Globus pallidus (tissue), 1 donor: ENCODE measurements around the gene TEX11.
"Not testable (repeated sequence)": the region's sequence is repeated elsewhere in the genome, so short reads cannot be mapped to it uniquely, and the experiment has no call there.

Experiments used
- DNase-seq: peaks from one replicate; pipeline ENCODE4 v3.0.0-alpha.2; 2015; ENCODE audit warnings: low spot score

The TEX11 gene

GRCh38 chrX:70908541-70908940 lies at the start of gene TEX11:
Gene TEX11 (minus strand): TSS chrX:70908711. CDS start chrX:70907789, 922 bp downstream.
- DNase-seq: no peak

GRCh38 chrX:70954871-70955270 lies 46.4 kb upstream of the TEX11 start:
- DNase-seq: no peak

DNA sequence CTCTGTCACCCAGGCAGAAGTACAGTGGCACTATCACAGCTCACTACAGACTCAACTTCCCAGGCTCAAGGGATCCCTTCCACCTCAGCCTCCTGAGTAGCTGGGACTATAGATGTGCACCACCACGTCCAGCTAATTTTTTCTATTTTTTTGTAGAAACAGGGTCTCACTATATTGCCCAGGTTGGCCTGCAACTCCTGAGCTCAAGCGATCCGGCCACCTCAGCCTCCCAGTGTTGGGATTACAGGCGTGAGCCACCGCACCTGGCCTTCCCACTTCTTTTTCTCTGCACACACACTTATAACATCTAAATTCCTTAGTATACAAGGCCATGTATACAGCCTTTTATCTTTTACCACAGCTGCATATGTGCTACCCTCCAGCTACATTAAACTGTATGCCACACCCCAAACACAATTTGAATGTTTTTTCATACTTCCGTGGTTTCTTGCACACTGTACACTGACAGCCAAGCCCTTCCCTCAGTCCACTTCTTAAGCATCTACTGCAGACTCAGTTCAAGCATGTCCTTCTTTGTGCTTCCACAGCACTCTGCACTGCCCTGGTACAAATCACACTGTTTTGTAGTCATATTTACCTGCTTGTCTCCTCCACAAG lies 15.9 kb upstream of the TEX11 start:
- DNase-seq: no peak

DNA sequence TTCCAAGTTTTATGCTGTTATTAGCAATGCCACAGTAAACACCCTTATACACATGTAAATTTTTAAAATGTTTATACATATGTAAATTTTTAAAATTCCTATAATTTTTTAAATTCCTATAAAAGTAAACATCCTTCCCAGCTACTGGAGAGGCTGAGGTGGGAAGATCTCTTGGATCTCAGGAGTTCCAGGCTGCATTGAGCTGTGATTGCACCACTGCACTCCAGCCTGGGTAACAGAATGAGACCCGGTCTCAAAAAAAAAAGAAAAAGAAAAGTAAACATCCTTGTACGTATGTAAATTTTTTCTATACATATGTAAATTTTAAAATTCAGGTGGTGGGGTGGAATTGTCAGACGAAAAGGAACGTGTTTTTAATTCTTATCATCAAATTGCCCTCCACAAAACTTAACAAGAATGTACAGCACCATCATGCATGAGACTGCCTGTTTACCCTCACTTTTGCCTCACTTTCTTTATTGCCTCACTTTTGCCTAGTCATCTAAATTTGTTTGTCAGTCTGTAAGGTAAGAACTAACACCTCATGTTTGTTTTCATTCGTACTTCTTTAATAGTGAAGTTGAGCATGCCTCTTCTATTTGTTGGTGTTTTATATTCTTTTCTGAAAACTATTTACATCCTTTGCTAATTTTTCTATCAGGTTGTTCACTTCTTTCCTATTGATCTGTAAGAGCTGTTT lies 14.4 kb upstream of the TEX11 start:
- no peak for DNase-seq

GRCh38 chrX:70921709-70922352 lies 13.3 kb upstream of the TEX11 start:
- DNase-seq: no peak

DNA sequence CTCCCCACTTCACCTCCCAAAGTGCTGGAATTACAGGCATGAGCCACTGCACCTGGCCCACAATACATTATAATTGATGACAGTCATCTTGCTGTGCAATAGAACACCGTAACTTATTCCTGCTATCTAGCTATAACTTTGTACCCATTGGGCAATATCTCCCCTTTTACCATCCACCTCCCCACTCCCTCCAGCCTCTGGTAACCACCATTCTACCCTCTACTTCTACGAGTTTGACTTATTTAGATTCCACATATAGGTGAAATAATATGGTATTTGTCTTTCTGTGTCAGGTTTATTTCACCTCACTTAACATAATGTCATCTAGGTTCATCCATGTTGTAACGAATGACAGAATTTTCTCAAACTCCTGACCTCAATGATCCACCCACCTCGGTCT lies 8.2 kb upstream of the TEX11 start:
- no peak for DNase-seq

DNA sequence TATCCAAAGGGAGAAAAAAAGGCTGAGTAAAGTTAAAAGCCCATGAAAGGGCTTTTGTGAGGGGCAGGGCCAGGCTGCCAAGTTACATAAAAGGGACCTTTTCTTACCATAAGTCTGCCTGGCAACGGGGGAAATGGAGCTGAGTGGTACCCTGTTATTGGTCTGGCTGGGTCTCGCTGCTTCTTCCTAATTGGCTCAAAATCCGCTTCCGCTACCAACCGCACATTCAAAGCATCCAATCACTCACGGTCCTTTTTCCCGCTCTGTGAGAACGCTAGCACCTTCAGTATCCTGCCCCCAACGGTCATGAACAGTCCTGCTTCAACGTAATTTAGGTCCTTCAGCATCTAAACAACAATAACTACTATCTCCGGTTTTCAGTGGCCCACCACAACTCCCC lies 611 bp downstream of the TEX11 start:
- DNase-seq: peak; percentile 18

GRCh38 chrX:70901465-70901864 lies 7.0 kb downstream of the TEX11 start:
- DNase-seq: no peak

DNA sequence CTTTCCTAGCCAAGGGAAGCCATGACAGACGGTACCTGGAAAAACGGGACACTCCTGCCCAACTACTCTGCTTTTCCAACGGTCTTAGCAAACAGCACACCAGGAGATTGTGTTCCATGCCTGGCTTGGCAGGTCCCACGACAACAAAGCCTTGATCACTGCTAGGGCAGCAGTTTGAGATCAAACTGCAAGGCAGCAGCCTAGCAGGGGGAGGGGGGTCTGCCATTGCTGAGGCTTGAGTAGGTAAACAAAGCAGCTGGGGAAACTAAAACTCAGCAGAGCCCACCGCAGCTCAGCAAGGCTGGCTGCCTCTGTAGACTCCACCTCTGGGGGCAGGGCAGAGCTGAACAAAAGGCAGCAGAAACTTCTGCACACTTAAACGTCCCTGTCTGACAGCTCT lies 18.1 kb downstream of the TEX11 start:
- DNase-seq: not testable (repeated sequence)

GRCh38 chrX:70878902-70879301 lies 29.6 kb downstream of the TEX11 start:
- no peak for DNase-seq

DNA sequence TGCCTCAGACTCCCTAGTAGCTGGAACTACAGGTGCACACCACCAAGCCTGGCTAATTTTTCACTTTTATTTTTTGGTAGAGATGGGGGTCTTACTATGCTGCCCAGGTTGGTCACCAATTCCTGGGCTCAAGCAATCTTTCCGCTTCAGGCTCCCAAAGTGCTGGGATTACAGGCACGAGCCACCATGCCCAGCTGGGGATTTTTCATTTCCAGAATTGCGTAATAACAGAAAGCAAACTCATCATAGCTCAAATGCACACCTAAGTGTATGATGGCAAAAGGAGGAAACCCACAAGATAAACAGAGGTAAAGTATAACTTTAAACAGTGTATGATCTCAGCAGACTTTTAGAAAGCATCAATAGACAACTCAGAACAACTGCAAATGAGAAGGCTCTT lies 56.2 kb downstream of the TEX11 start:
- no peak for DNase-seq

GRCh38 chrX:70844081-70844480 lies 64.4 kb downstream of the TEX11 start:
- DNase-seq: not testable (repeated sequence)

DNA sequence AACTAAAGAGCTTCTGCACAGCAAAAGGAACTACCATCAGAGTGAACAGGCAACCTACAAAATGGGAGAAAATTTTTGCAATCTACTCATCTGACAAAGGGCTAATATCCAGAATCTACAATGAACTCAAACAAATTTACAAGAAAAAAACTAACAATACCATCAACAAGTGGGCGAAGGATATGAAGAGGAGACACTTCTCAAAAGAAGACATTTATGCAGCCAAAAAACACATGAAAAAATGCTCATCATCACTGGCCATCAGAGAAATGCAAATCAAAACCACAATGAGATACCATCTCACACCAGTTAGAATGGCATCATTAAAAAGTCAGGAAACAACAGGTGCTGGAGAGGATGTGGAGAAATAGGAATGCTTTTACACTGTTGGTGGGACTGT lies 64.9 kb downstream of the TEX11 start:
- DNase-seq: not testable (repeated sequence)

GRCh38 chrX:70834589-70834988 lies 73.9 kb downstream of the TEX11 start:
- DNase-seq: no peak

GRCh38 chrX:70826715-70827114 lies 81.8 kb downstream of the TEX11 start:
- DNase-seq: peak; percentile 33

DNA sequence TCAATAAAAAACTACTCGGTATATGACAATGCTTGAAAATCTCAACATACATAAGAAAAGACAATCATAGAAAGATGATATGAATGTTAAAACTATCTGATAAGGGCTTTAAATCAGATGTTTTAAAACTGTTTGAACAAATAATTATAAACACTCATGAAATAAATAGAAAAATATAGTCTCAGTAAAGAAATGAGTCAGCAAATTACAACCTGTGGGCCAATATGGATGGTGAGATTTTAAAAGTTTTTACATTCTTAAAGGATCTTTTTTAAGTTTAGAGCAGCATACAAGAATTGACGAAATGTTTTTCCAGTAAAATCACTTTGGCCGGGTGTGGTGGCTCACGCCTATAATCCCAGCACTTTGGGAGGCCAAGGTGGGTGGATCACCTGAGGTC lies 83.1 kb downstream of the TEX11 start:
- DNase-seq: no peak

DNA sequence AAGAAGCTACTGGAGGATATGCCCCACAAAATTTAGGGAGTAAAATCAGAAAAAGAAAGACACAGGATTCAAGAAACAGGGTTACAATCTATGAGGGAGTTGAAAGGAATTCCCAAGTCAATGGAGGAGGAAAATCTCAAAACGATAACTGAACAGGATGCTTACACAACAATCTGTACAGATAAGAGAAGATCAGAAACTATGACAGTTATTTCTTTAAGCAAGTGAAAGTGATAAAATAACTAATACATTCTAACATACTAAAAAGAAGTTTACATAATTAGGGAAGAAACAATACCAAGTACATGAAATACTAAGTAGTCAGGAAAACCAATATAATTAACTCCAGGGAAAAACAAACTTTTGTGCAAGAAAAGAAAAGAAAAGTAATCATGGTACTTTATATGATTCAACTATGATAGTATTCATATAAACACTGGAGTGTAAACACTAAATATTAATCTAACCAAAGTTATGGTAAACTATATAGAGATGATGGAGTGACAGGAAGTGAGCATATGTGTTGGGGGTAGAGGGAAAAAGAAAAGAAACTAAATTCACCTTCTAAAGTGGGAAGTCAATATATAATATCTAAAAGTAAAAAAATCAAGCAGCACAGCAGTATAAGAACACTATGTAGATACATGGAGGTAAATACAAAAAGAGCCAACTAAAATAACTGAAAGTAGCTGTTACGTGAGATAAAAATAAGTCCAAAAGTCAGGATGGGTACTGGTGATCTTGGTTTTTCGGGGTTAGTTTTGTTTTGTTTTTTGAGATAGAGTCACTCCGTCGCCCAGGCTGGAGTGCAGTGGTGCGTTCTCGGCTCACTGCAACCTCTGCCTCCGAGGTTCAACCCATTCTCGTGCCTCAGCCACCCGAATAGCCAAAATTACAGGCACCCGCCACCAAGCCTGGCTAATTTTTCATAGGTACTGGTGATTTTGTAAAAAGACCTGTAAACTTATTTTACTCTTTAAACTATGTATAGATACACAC lies 99.3 kb downstream of the TEX11 start:
- no peak for DNase-seq

- no peak for DNase-seq
Observed at GRCh38 chrX:70806081-70806480, 102.4 kb downstream of the TEX11 start.

- DNase-seq: not testable (repeated sequence)
Observed at GRCh38 chrX:70796742-70797141, 111.8 kb downstream of the TEX11 start.

- no peak for DNase-seq
Observed at GRCh38 chrX:70774223-70774622, 134.3 kb downstream of the TEX11 start.

GRCh38 chrX:70769659-70770227 lies 138.8 kb downstream of the TEX11 start:
- DNase-seq: no peak

DNA sequence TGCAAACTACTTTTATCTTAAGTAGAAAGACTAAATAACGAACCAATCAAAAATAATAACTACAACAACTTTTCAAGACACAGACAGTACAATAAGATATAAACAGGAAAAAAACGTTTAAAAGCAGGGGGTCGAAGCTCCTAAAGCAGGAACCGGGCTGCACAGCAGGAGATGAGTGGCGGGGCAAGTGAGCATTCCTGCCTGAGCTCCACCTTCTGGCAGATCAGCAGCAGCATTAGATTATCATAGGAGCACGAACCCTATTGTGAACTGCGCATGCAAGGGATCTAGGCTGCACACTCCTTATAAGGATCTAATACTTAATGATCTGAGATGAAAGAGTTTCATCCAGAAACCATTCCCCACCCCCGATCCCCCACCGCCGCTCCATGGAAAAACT lies 146.2 kb downstream of the TEX11 start:
- no peak for DNase-seq
